Measurements from ENCODE around the gene SUN1.
A peak's percentile ranks its signal among the peaks of the same experiment; 100 is the strongest.

GRCh38 chr7:845091-845490 lies 12.8 kb downstream of the SUN1 start:
- TF ChIP-seq GABPA (IDR thresholded peaks at IDR 0.05; ENCODE audit: borderline replicate concordance, insufficient read depth, low read length) (no peak), POU5F1 (IDR thresholded peaks at IDR 0.05; ENCODE audit: low read depth, low read length) (no peak), POLR2A (IDR thresholded peaks at IDR 0.05; ENCODE audit: control extremely low read depth in 1 of 2, low read depth in 2 of 2, low read length in 2 of 2) (no peak), SIN3A (conservative IDR thresholded peaks at IDR 0.05 in 1 of 2, IDR thresholded peaks at IDR 0.05 in 1 of 2; ENCODE audit: low read depth in 1 of 2, low read length in 2 of 2) (no peak), ATF2 (IDR thresholded peaks at IDR 0.05; ENCODE audit: low read length) (no peak), RAD21 (IDR thresholded peaks at IDR 0.05 in 1 of 2, conservative IDR thresholded peaks at IDR 0.05 in 1 of 2; ENCODE audit: low read depth in 2 of 2, low read length in 2 of 2) (0 out of 4 replicates have a peak, but pooled peaks of 1 of the 2 experiments have one; percentile 5), CTCF (IDR thresholded peaks at IDR 0.05; ENCODE audit: control extremely low read depth in 1 of 3, insufficient read depth in 1 of 3, low read depth in 1 of 3, low read length in 3 of 3) (peak in 1 of 3 experiments; percentile 13; a peak in 2 of 4 replicates), ATF3 (IDR thresholded peaks at IDR 0.05; ENCODE audit: insufficient read depth, low read depth, low read length) (no peak), CTBP2 (IDR thresholded peaks at IDR 0.05; ENCODE audit: borderline replicate concordance, insufficient read depth, insufficient read length, low read length) (no peak), TEAD4 (IDR thresholded peaks at IDR 0.05; ENCODE audit: low read depth, low read length) (no peak), JUND (IDR thresholded peaks at IDR 0.05; ENCODE audit: low read length) (no peak), HDAC2 (IDR thresholded peaks at IDR 0.05; ENCODE audit: borderline replicate concordance in 1 of 2, low read depth in 2 of 2, low read length in 2 of 2) (no peak), POLR2AphosphoS5 (IDR thresholded peaks at IDR 0.05; ENCODE audit: low read depth, low read length) (no peak)
